IPS DF 4.7 (cell line): ENCODE data around the gene PTPRZ1.

Experiments
- DNase-seq: peaks from one replicate; pipeline ENCODE4 v3.0.0-alpha.2; 2013; ENCODE audit warnings: low spot score; ENCODE audit errors: extremely low read depth

Gene PTPRZ1

GRCh38 chr7:121890833-121891232 lies 17.9 kb downstream of the PTPRZ1 start:
- no peak for DNase-seq

GRCh38 chr7:121891731-121892130 lies 18.8 kb downstream of the PTPRZ1 start:
- no peak for DNase-seq

- DNase-seq, result no peak
Observed at GRCh38 chr7:121901026-121901425, 28.1 kb downstream of the PTPRZ1 start.

GRCh38 chr7:121904120-121904519 lies 31.2 kb downstream of the PTPRZ1 start:
- no peak for DNase-seq

- no peak for DNase-seq
Observed at GRCh38 chr7:121908042-121908441, 35.1 kb downstream of the PTPRZ1 start.

- no peak for DNase-seq
Observed at GRCh38 chr7:121909716-121910345, 36.9 kb downstream of the PTPRZ1 start.

GRCh38 chr7:121913947-121914675 lies 41.1 kb downstream of the PTPRZ1 start:
- DNase-seq, result no peak

- no peak for DNase-seq
Observed at GRCh38 chr7:121914676-121915279, 41.8 kb downstream of the PTPRZ1 start.

GRCh38 chr7:121916211-121916610 lies 43.2 kb downstream of the PTPRZ1 start:
- DNase-seq, result no peak

GRCh38 chr7:121919986-121920385 lies 47.0 kb downstream of the PTPRZ1 start:
- no peak for DNase-seq

GRCh38 chr7:121924269-121925186 lies 51.6 kb downstream of the PTPRZ1 start:
- DNase-seq, result no peak

GRCh38 chr7:121931149-121931902 lies 58.4 kb downstream of the PTPRZ1 start:
- DNase-seq, result no peak

GRCh38 chr7:121932768-121933167 lies 59.8 kb downstream of the PTPRZ1 start:
- DNase-seq, result no peak

GRCh38 chr7:121936951-121937623 lies 64.1 kb downstream of the PTPRZ1 start:
- DNase-seq, result no peak

- peak; percentile 91 for DNase-seq
Observed at GRCh38 chr7:121938429-121938996, 65.6 kb downstream of the PTPRZ1 start.

GRCh38 chr7:121940918-121941317 lies 68.0 kb downstream of the PTPRZ1 start:
- no peak for DNase-seq

GRCh38 chr7:121941830-121942229 lies 68.9 kb downstream of the PTPRZ1 start:
- DNase-seq, result no peak

- no peak for DNase-seq
Observed at GRCh38 chr7:121945066-121945465, 72.1 kb downstream of the PTPRZ1 start.

- no peak for DNase-seq
Observed at GRCh38 chr7:121945480-121946236, 72.7 kb downstream of the PTPRZ1 start.
